ENCODE measurements around the gene ATM.

Gene ATM

GRCh38 chr11:108293229-108293628 is 70.4 kb downstream of the ATM start:
- no peak for DNase-seq (ENCODE audit: low spot score)
- TF ChIP-seq CTCF (IDR thresholded peaks at IDR 0.05; ENCODE audit: extremely low read depth, insufficient read depth, missing control alignments): no peak
- in situ Hi-C loops (cut with MboI; ENCODE audit: low pct_unique_long_range_greater_than_20kb, low sequenced_read_pairs, unreplicated experiment): no loop called here

DNA sequence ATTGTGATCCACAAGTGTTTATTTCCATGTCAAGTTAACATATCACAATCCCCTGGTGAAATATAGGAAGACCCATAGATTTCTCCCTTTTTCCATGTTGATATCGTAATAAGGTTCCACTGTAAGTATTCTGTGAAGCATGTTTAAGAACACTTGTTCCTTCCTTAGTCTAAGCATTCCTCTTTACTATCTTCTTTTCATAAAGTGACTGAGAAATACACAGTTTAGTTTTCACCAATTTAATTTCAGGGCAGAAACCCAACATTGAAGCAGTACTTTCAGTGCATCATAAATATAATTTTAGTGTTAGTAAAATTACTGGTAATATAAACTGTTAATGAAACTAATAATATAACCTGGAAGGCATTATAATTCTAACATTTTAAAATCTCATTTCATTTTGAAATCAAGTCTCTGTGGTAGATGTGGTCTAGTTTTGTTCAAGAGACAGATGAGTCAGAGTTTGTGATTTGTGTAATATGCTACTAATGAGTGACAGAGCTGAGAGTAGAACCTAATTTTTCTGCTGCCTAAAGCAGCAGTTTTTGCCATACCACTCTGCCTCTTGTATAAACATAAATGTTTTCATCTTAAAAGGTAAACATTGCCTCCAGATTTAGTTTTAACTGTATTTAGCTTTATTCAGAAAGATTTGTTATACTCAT is 79.4 kb downstream of the ATM start:
- no peak for TF ChIP-seq CTCF (IDR thresholded peaks at IDR 0.05; ENCODE audit: extremely low read depth, insufficient read depth, missing control alignments)
- peak; percentile 13 for DNase-seq (ENCODE audit: low spot score)
- in situ Hi-C loops (cut with MboI; ENCODE audit: low pct_unique_long_range_greater_than_20kb, low sequenced_read_pairs, unreplicated experiment): no loop called here

DNA sequence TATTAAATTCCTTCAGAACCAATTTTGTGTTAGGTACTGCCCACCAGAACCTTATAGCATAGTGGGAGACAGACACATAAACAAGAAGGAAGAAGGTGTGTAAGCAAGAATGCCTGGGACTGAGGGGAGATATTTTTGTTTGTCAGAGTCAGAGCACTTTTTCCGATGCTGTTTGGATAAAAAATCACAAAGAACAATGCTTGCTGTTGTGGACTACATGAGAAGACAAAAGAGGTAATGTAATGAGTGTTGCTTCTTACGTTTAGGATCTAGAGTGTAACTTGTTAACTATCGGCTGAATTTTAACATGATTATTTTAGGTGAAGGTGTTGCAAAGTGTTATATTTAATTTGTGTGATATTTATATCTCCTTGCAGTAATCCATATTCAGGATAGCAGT is 84.9 kb downstream of the ATM start:
- no peak for TF ChIP-seq CTCF (IDR thresholded peaks at IDR 0.05; ENCODE audit: extremely low read depth, insufficient read depth, missing control alignments)
- in situ Hi-C loops (cut with MboI; ENCODE audit: low pct_unique_long_range_greater_than_20kb, low sequenced_read_pairs, unreplicated experiment): no loop called here
- DNase-seq (ENCODE audit: low spot score): no peak

GRCh38 chr11:108313444-108313843 is 90.6 kb downstream of the ATM start:
- no peak for TF ChIP-seq CTCF (IDR thresholded peaks at IDR 0.05; ENCODE audit: extremely low read depth, insufficient read depth, missing control alignments)
- no peak for DNase-seq (ENCODE audit: low spot score)
- in situ Hi-C loops (cut with MboI; ENCODE audit: low pct_unique_long_range_greater_than_20kb, low sequenced_read_pairs, unreplicated experiment): no loop called here

DNA sequence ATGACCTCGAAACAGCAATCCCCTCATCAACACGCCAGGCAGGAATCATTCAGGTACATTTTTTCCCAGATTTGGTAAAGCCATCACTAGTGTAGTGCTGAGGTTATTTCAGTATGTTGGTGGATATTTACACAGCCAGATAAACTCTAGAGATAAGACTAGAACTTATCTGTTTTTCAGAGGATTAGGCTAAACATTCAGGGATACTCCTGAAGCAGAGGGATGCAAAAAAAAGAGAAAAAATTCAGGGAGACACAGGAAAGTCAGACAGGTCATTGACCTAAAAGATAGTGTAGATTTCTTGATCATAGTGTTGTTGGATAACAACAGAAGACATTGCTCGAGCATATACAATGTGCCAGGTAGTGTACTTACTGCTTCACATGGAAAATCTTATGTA is 93.2 kb downstream of the ATM start:
- in situ Hi-C loops (cut with MboI; ENCODE audit: low pct_unique_long_range_greater_than_20kb, low sequenced_read_pairs, unreplicated experiment): no loop called here
- no peak for DNase-seq (ENCODE audit: low spot score)
- no peak for TF ChIP-seq CTCF (IDR thresholded peaks at IDR 0.05; ENCODE audit: extremely low read depth, insufficient read depth, missing control alignments)

GRCh38 chr11:108319541-108320145 is 96.8 kb downstream of the ATM start:
- in situ Hi-C loops (cut with MboI; ENCODE audit: low pct_unique_long_range_greater_than_20kb, low sequenced_read_pairs, unreplicated experiment): no loop called here
- TF ChIP-seq CTCF (IDR thresholded peaks at IDR 0.05; ENCODE audit: extremely low read depth, insufficient read depth, missing control alignments): no peak
- no peak for DNase-seq (ENCODE audit: low spot score)
